ENCODE measurements around the gene HMCN1. TPM values are rescaled to one million over a fixed set of nuclear protein-coding genes. Genes with fewer than 3 reads are reported as not detected.

Gene HMCN1
- polyA plus RNA-seq, 1 of the 3 experiments (the other 2 are of a cell fraction) = 59.5 TPM

DNA sequence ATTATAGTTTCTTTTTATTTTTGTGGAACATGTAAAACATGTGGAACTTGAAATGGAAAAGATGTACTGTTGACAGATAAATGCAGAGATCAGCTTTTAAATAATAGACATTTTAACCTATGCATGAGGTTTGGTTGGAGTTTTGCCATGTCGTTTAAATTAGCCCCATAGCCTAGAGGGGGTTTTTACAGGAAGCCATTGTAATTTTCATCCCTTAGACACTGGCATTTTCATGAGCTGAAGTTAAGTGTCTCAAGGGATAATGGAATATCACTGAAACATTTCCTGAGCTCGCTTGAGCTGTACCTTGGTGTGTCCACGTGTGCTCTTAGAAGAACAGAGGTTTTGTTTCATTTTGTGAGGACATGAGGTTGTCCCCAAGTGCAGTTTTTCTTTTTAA lies 54.2 kb downstream of the HMCN1 start:
- H2AFZ ChIP-seq (ENCODE audit: low read depth) = no peak overlapping the region
- no peak overlapping the region for H3K4me3 ChIP-seq (ENCODE audit: low read depth in 2 of 2, low read length in 1 of 2)
- peaks cover 24 to 29% of the 10 kb centered on the region in 2 experiments; a peak in 3 of 4 replicates for H3K4me1 ChIP-seq (ENCODE audit: control insufficient read depth in 1 of 2, insufficient read depth in 2 of 2, low read depth in 1 of 2, low read length in 1 of 2)
- no peak for DNase-seq
- H3K79me2 ChIP-seq (ENCODE audit: insufficient read depth) = no peaks in the 10 kb centered on the region
- CTCF ChIA-PET = no interaction called here
- no peak overlapping the region for H3K4me2 ChIP-seq
- H4K20me1 ChIP-seq (ENCODE audit: insufficient read depth) = no peaks in the 10 kb centered on the region
- H3K9me2 ChIP-seq = no peaks in the 10 kb centered on the region
- H3F3A ChIP-seq (replicated peaks; ENCODE audit: insufficient read depth) = peaks cover 11% of the 10 kb centered on the region
- H3K9ac ChIP-seq = no peak overlapping the region; the same call in 1 of the 2 replicates
- TF ChIP-seq TCF12 (IDR thresholded peaks at IDR 0.05) = no peak
- no peak for TF ChIP-seq FOXM1 (IDR thresholded peaks at IDR 0.05; ENCODE audit: low read depth)
- TF ChIP-seq RFX5 (IDR thresholded peaks at IDR 0.05; ENCODE audit: low read length) = no peak
- TF ChIP-seq ELF1 (IDR thresholded peaks at IDR 0.05) = no peak
- TF ChIP-seq JUND (IDR thresholded peaks at IDR 0.05) = no peak
- TF ChIP-seq GATA2 (CRISPR knock-in tag; IDR thresholded peaks at IDR 0.05) = no peak
- TF ChIP-seq RCOR1 (IDR thresholded peaks at IDR 0.05; ENCODE audit: low read length) = no peak
- no peak for TF ChIP-seq POLR2AphosphoS5 (IDR thresholded peaks at IDR 0.05; ENCODE audit: low read depth, low read length)
- no peak for TF ChIP-seq CHD2 (IDR thresholded peaks at IDR 0.05; ENCODE audit: low read length, partially characterized antibody)
- no peak for TF ChIP-seq FOXJ3 (CRISPR knock-in tag; IDR thresholded peaks at IDR 0.05)
- H3K27me3 ChIP-seq (ENCODE audit: insufficient read depth) = no peaks in the 10 kb centered on the region
- POLR2A ChIA-PET = no interaction called here
- 5% methylated on average over 3 of the region's 3 CpGs for WGBS (ENCODE audit: low lambda C conversion rate)
- no peaks in the 10 kb centered on the region for H3K9me3 ChIP-seq
- no peaks in the 10 kb centered on the region for H3K36me3 ChIP-seq (replicated peaks in 1 of 2; ENCODE audit: control insufficient read depth in 1 of 2, insufficient read depth in 2 of 2, low read length in 1 of 2)
- peak overlapping the region; percentile 87 to 96; a peak in 3 of 4 replicates for H3K27ac ChIP-seq (ENCODE audit: low read depth in 2 of 2, low read length in 1 of 2)

DNA sequence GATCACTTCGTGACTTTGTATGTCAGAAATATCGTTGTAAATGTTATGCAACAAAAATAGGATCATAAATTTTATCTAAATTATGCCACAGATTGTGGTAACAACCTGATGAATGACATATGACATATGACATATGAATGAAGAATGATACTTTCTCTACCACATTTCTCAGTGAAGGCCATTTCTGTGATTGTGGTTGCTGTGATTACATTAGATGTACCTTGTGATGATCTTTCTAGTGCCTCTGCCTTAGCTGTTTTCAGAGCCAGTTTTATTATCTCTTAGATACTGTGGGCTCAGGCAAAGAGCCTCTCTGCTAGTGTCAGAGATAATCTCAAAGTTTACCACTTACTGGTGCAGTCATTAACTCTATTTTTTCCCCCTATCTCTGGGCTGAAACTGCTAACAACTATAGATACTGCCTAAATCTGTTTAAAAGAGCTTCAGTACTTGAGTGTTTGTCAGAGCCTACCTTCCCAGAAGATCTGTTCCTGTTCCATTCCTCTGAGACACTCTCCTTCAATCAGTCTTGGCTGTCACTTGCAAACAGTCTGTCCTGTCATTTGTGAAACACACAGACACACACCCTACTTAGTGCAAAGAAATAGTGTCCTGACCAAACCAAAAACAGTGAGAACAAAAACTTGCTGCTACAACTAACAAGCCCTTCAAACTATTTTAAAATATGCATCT lies 55.5 kb downstream of the HMCN1 start:
- Histone ChIP-seq H2AFZ (ENCODE audit: low read depth) (no peak overlapping the region), H3K27ac (ENCODE audit: low read depth in 2 of 2, low read length in 1 of 2) (peak overlapping the region; percentile 87 to 96), H3K4me3 (ENCODE audit: low read depth in 2 of 2, low read length in 1 of 2) (no peak overlapping the region), H3K79me2 (ENCODE audit: insufficient read depth) (no peaks in the 10 kb centered on the region), H3K4me2 (peak overlapping the region; percentile 18; the same call in 1 of the 2 replicates), H3K27me3 (ENCODE audit: insufficient read depth) (no peaks in the 10 kb centered on the region), H3K9me2 (no peaks in the 10 kb centered on the region), H3K9me3 (no peaks in the 10 kb centered on the region), H3K4me1 (ENCODE audit: control insufficient read depth in 1 of 2, insufficient read depth in 2 of 2, low read depth in 1 of 2, low read length in 1 of 2) (peaks cover 24 to 29% of the 10 kb centered on the region in 2 experiments; a peak in 3 of 4 replicates), H4K20me1 (ENCODE audit: insufficient read depth) (no peaks in the 10 kb centered on the region), H3K9ac (peak overlapping the region; percentile 34; the same call in 1 of the 2 replicates), H3K36me3 (replicated peaks in 1 of 2; ENCODE audit: control insufficient read depth in 1 of 2, insufficient read depth in 2 of 2, low read length in 1 of 2) (no peaks in the 10 kb centered on the region), H3F3A (replicated peaks; ENCODE audit: insufficient read depth) (peaks cover 13% of the 10 kb centered on the region)
- no peak for DNase-seq
- ChIA-PET CTCF (no interaction called here), POLR2A (no interaction called here)
- WGBS (ENCODE audit: low lambda C conversion rate) = 14% methylated on average over 2 of the region's 2 CpGs
- no peak for TF ChIP-seq ELF1 (IDR thresholded peaks at IDR 0.05)
- TF ChIP-seq TEAD4 (IDR thresholded peaks at IDR 0.05; ENCODE audit: borderline replicate concordance, insufficient read depth) = no peak
- TF ChIP-seq FOXM1 (IDR thresholded peaks at IDR 0.05; ENCODE audit: low read depth) = no peak
- TF ChIP-seq, protein P1, sequence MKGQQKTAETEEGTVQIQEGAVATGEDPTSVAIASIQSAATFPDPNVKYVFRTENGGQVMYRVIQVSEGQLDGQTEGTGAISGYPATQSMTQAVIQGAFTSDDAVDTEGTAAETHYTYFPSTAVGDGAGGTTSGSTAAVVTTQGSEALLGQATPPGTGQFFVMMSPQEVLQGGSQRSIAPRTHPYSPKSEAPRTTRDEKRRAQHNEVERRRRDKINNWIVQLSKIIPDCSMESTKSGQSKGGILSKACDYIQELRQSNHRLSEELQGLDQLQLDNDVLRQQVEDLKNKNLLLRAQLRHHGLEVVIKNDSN (IDR thresholded peaks at IDR 0.05; ENCODE audit: borderline replicate concordance, low read depth) = no peak
- TF ChIP-seq JUND (IDR thresholded peaks at IDR 0.05) = no peak
- no peak for TF ChIP-seq RXRA (IDR thresholded peaks at IDR 0.05; ENCODE audit: borderline replicate concordance, low read depth)
- no peak for TF ChIP-seq TAF1 (IDR thresholded peaks at IDR 0.05; ENCODE audit: borderline replicate concordance, low read depth, low read length)
